ENCODE data around the gene SLC30A1. TPM values are rescaled to one million over a fixed set of nuclear protein-coding genes. Genes with fewer than 3 reads are reported as not detected.

SLC30A1 gene
- total RNA-seq, 1 experiment from 2014 or later: 6.7 TPM

GRCh38 chr1:211619033-211619996 is 40.4 kb upstream of the SLC30A1 start:
- no peak for TF ChIP-seq CTCF (conservative IDR thresholded peaks at IDR 0.05; ENCODE audit: low read depth, low read length)
- no peak for TF ChIP-seq EZH2phosphoT487 (IDR thresholded peaks at IDR 0.05; ENCODE audit: borderline replicate concordance, low read length)
- TF ChIP-seq EZH2 (IDR thresholded peaks at IDR 0.05; ENCODE audit: low read length, unreplicated experiment): no peak
- Histone ChIP-seq H3K4me1 (ENCODE audit: insufficient read depth, low read length) (no peaks in the 10 kb centered on the region), H3K9me2 (replicated peaks; ENCODE audit: low read length) (no peaks in the 10 kb centered on the region), H3K79me2 (ENCODE audit: low read length) (no peaks in the 10 kb centered on the region), H3K9me3 (ENCODE audit: low read length) (no peaks in the 10 kb centered on the region), H3K4me3 (ENCODE audit: low read length) (no peak overlapping the region), H3F3A (ENCODE audit: low read length, unreplicated experiment) (no peaks in the 10 kb centered on the region), H3K9ac (ENCODE audit: low read length) (no peak overlapping the region), H3K27me3 (ENCODE audit: low read length) (no peaks in the 10 kb centered on the region), H3K36me3 (ENCODE audit: low read depth, low read length) (no peaks in the 10 kb centered on the region), H3K27ac (ENCODE audit: low read length) (no peak overlapping the region), H2AFZ (ENCODE audit: low read length) (no peak overlapping the region), H3K4me2 (ENCODE audit: low read length) (no peak overlapping the region), H4K20me1 (ENCODE audit: low read length) (no peaks in the 10 kb centered on the region)
- ChIA-PET POLR2A (ENCODE audit: unreplicated experiment) (no interaction called here), CTCF (no interaction called here)
- intact Hi-C loops (cut with micrococcal nuclease): no loop called here
- DNase-seq: no peak
- no TSS peak for BruUV-seq (replicated peaks)
- ATAC-seq: no peak

- no peaks in the 10 kb centered on the region for H3K9me3 ChIP-seq (ENCODE audit: low read length)
- no peaks in the 10 kb centered on the region for H4K20me1 ChIP-seq (ENCODE audit: low read length)
- no peaks in the 10 kb centered on the region for H3K79me2 ChIP-seq (ENCODE audit: low read length)
- no peaks in the 10 kb centered on the region for H3K36me3 ChIP-seq (ENCODE audit: low read depth, low read length)
- H3F3A ChIP-seq (ENCODE audit: low read length, unreplicated experiment): no peaks in the 10 kb centered on the region
- intact Hi-C loops (cut with micrococcal nuclease): no loop called here
- no peak overlapping the region for H3K4me3 ChIP-seq (ENCODE audit: low read length)
- H3K4me2 ChIP-seq (ENCODE audit: low read length): no peak overlapping the region
- peaks cover 5% of the 10 kb centered on the region for H3K4me1 ChIP-seq (ENCODE audit: insufficient read depth, low read length)
- H3K27ac ChIP-seq (ENCODE audit: low read length): no peak overlapping the region
- POLR2A ChIA-PET (ENCODE audit: unreplicated experiment): no interaction called here
- no peaks in the 10 kb centered on the region for H3K9me2 ChIP-seq (replicated peaks; ENCODE audit: low read length)
- no peak overlapping the region for H3K9ac ChIP-seq (ENCODE audit: low read length)
- no peak for ATAC-seq
- no TSS peak for BruUV-seq (replicated peaks)
- TF ChIP-seq EZH2phosphoT487 (IDR thresholded peaks at IDR 0.05; ENCODE audit: borderline replicate concordance, low read length) (no peak), CTCF (conservative IDR thresholded peaks at IDR 0.05; ENCODE audit: low read depth, low read length) (no peak), EZH2 (IDR thresholded peaks at IDR 0.05; ENCODE audit: low read length, unreplicated experiment) (no peak)
- DNase-seq: no peak
- peak overlapping the region; percentile 55 for H2AFZ ChIP-seq (ENCODE audit: low read length)
- H3K27me3 ChIP-seq (ENCODE audit: low read length): no peaks in the 10 kb centered on the region
- CTCF ChIA-PET: no interaction called here
Observed at GRCh38 chr1:211616965-211617297, 38.0 kb upstream of the SLC30A1 start.

All from PC-3 (cell line).